Uterus (tissue), 2 donors: Measurements from ENCODE around the gene HM13.
"Not testable (repeated sequence)": the region's sequence is repeated elsewhere in the genome, so short reads cannot be mapped to it uniquely, and the experiment has no call there.

Source experiments
- CTCF ChIP-seq, 4 experiments: fragments of 200-600 bp in 2 of 4; fragments of 450-650 bp in 2 of 4; sonication (generic) in 2 of 4; IDR thresholded peaks; one replicate each; pipeline ENCODE4 v1.5.1; 2016 to 2019; ENCODE audit warnings: antibody characterized with exemption in 4 of 4, mild to moderate bottlenecking in 2 of 4, moderate library complexity in 1 of 4
- POLR2A ChIP-seq, 2 donors: fragments of 450-650 bp; IDR thresholded peaks; one replicate each; pipeline ENCODE4 v1.6.1; 2016; ENCODE audit warnings: antibody characterized with exemption in 2 of 2, mild to moderate bottlenecking in 1 of 2, moderate library complexity in 1 of 2

GRCh38 chr20:31545621-31546040, 31.4 kb downstream of the HM13 start:
- TF ChIP-seq CTCF, POLR2A (IDR thresholded peaks at IDR 0.05): not testable (repeated sequence)
